Sigmoid colon (tissue), 7 donors: Measurements from ENCODE around the gene PLEKHG3. TPM values are rescaled to one million over a fixed set of nuclear protein-coding genes. Genes with fewer than 3 reads are reported as not detected.
A peak's percentile ranks its signal among the peaks of the same experiment; 100 is the strongest.

ENCODE experiments used
- DNase-seq: peaks from one replicate; pipeline ENCODE4 v3.0.0-alpha.2; 2019
- H3K27ac ChIP-seq, 4 donors: fragments of 200-600 bp; sonication (generic); one replicate each; pipeline ENCODE4 v1.5.1; 2016 to 2019; ENCODE audit warnings: mild to moderate bottlenecking in 1 of 4
- H3K27me3 ChIP-seq, 3 donors: fragments of 200-600 bp; sonication (generic); one replicate each; pipeline ENCODE4 v1.5.1; 2019; ENCODE audit warnings: mild to moderate bottlenecking in 1 of 3
- H3K36me3 ChIP-seq, 4 donors: fragments of 200-600 bp; sonication (generic); one replicate each; pipeline ENCODE4 v1.5.1; 2016 to 2019
- H3K4me1 ChIP-seq, 4 donors: fragments of 200-600 bp; sonication (generic); one replicate each; pipeline ENCODE4 v1.5.1; 2017 to 2019
- H3K4me3 ChIP-seq, 4 donors: fragments of 200-600 bp; sonication (generic); one replicate each; pipeline ENCODE4 v1.5.1; 2017 to 2019; ENCODE audit warnings: mild to moderate bottlenecking in 2 of 4, moderate library complexity in 1 of 4
- H3K9me3 ChIP-seq, 4 donors: fragments of 200-600 bp in 3 of 4; sonication (generic) in 3 of 4; one replicate each; pipeline versions ENCODE4 v1.5.1 to v1.6.1; 2013 to 2019
- CTCF ChIP-seq, 4 experiments: fragments of 450-650 bp in 3 of 4; fragments of 200-600 bp in 1 of 4; IDR thresholded peaks; one replicate each; pipeline ENCODE4 v1.5.1; 2016 to 2019; ENCODE audit warnings: antibody characterized with exemption in 4 of 4, mild to moderate bottlenecking in 3 of 4, moderate library complexity in 2 of 4
- EP300 ChIP-seq, 4 donors: sonication (generic); formaldehyde crosslinking; IDR thresholded peaks; one replicate each; pipeline ENCODE4 v1.6.1; 2017; ENCODE audit warnings: antibody characterized with exemption in 4 of 4
- POLR2A ChIP-seq, 2 donors: fragments of 450-650 bp; IDR thresholded peaks; one replicate each; pipeline ENCODE4 v1.6.1; 2016; ENCODE audit warnings: antibody characterized with exemption in 2 of 2, mild to moderate bottlenecking in 2 of 2, moderate library complexity in 2 of 2
- POLR2AphosphoS5 ChIP-seq, 4 donors: sonication (generic); formaldehyde crosslinking; IDR thresholded peaks; one replicate each; pipeline ENCODE4 v1.6.1; 2017; ENCODE audit warnings: antibody characterized with exemption in 4 of 4
- WGBS, 2 donors: extraction: QIAGEN DNeasy Blood & Tissue Kit; methylation state at CpG; one replicate each; pipeline ENCODE4 v1.1.7; 2013; 5-methylcytosine and 5-hydroxymethylcytosine counted together
- intact Hi-C: fragments of 100-400 bp; cut with DNase I; formaldehyde crosslinking; loops from one replicate; pipeline ENCODE4 v1.15.1; 2023
- polyA plus RNA-seq, 3 donors: library from polyadenylated mRNA; stranded (reverse); fragments of 200-250 nt; gene quantifications; one replicate each; pipeline ENCODE4 v1.2.3, GENCODE V29; 2013
- total RNA-seq, 4 donors: library from RNA; depleted of rRNA; stranded (reverse); fragments of >200 nt; gene quantifications; one replicate each; pipeline ENCODE4 v1.1.0, GENCODE V29; 2016
- donor health status: healthy with polysubstance abuse.
- donor health status: Bipolar disorder and iron deficiency.
- donor health status: healthy.

PLEKHG3 gene
- total and polyA plus RNA-seq, 7 donors = 16.9 to 67.9 (median 34.4) TPM

GRCh38 chr14:64674829-64675228 is 29.4 kb upstream of the PLEKHG3 start:
- intact Hi-C loops = loop anchor here (5.0 to 10.0 kb wide), 2 partner anchors 72 to 240 kb away; partner anchors contain the start of gene CHURC1
- H3K9me3 ChIP-seq = no peaks in the 10 kb centered on the region
- no peak overlapping the region for H3K27ac ChIP-seq
- 49 to 82% methylated on average over 10 of the region's 10 CpGs for WGBS, 2 donors
- TF ChIP-seq POLR2A (IDR thresholded peaks at IDR 0.05) = no peak
- TF ChIP-seq CTCF (IDR thresholded peaks at IDR 0.05) = no peak
- no peak for TF ChIP-seq POLR2AphosphoS5 (IDR thresholded peaks at IDR 0.05)
- no peak for TF ChIP-seq EP300 (IDR thresholded peaks at IDR 0.05)
- H3K36me3 ChIP-seq = no peaks in the 10 kb centered on the region
- no peak for DNase-seq
- peaks cover 0 to 24% (median 13%) of the 10 kb centered on the region in 4 donors for H3K4me1 ChIP-seq
- no peaks in the 10 kb centered on the region for H3K27me3 ChIP-seq
- no peak overlapping the region for H3K4me3 ChIP-seq

GRCh38 chr14:64675312-64675711 is 28.9 kb upstream of the PLEKHG3 start:
- Histone ChIP-seq H3K36me3 (no peaks in the 10 kb centered on the region), H3K9me3 (no peaks in the 10 kb centered on the region), H3K27me3 (no peaks in the 10 kb centered on the region), H3K27ac (no peak overlapping the region), H3K4me3 (no peak overlapping the region), H3K4me1 (peaks cover 0 to 29% (median 17%) of the 10 kb centered on the region in 4 donors)
- WGBS, 2 donors = 15 to 61% methylated on average over 3 of the region's 3 CpGs
- DNase-seq = no peak
- TF ChIP-seq POLR2A (IDR thresholded peaks at IDR 0.05) = no peak
- TF ChIP-seq EP300 (IDR thresholded peaks at IDR 0.05) = no peak
- no peak for TF ChIP-seq POLR2AphosphoS5 (IDR thresholded peaks at IDR 0.05)
- TF ChIP-seq CTCF (IDR thresholded peaks at IDR 0.05) = no peak
- intact Hi-C loops = loop anchor here (10.0 kb wide), 1 partner anchor 239 kb away; the partner anchor contains the start of gene CHURC1

- no peak overlapping the region for H3K27ac ChIP-seq
- H3K4me3 ChIP-seq = no peak overlapping the region
- DNase-seq = no peak
- 77 to 96% methylated on average over 3 of the region's 3 CpGs for WGBS, 2 donors
- H3K9me3 ChIP-seq = no peaks in the 10 kb centered on the region
- no peaks in the 10 kb centered on the region for H3K27me3 ChIP-seq
- intact Hi-C loops = loop anchor here (10.0 kb wide), 1 partner anchor 238 kb away; the partner anchor contains the start of gene CHURC1
- H3K36me3 ChIP-seq = no peaks in the 10 kb centered on the region
- peaks cover 0 to 40% (median 29%) of the 10 kb centered on the region in 4 donors for H3K4me1 ChIP-seq
- TF ChIP-seq POLR2AphosphoS5 (IDR thresholded peaks at IDR 0.05) = no peak
- TF ChIP-seq POLR2A (IDR thresholded peaks at IDR 0.05) = no peak
- TF ChIP-seq EP300 (IDR thresholded peaks at IDR 0.05) = no peak
- TF ChIP-seq CTCF (IDR thresholded peaks at IDR 0.05) = no peak
Measured at GRCh38 chr14:64676410-64677008, 27.7 kb upstream of the PLEKHG3 start.

- 54 to 77% methylated on average over 10 of the region's 10 CpGs for WGBS, 2 donors
- no peak overlapping the region for H3K4me3 ChIP-seq
- no peak for TF ChIP-seq EP300 (IDR thresholded peaks at IDR 0.05)
- peak in 1 of 4 donors; percentile 15 for TF ChIP-seq POLR2AphosphoS5 (IDR thresholded peaks at IDR 0.05)
- peak overlapping the region; percentile 83 to 90 (median 87) for H3K27ac ChIP-seq
- no peak for DNase-seq
- peaks cover 0 to 50% (median 47%) of the 10 kb centered on the region in 4 donors for H3K4me1 ChIP-seq
- no peaks in the 10 kb centered on the region for H3K9me3 ChIP-seq
- intact Hi-C loops = loop anchor here (2.0 kb wide), 1 partner anchor 37 kb away; no protein-coding TSS in a partner anchor
- H3K36me3 ChIP-seq = no peaks in the 10 kb centered on the region
- H3K27me3 ChIP-seq = no peaks in the 10 kb centered on the region
Measured at GRCh38 chr14:64680013-64680713, 24.1 kb upstream of the PLEKHG3 start.

- Histone ChIP-seq H3K27ac (peak overlapping the region; percentile 83 to 90 (median 87)), H3K4me3 (no peak overlapping the region), H3K36me3 (no peaks in the 10 kb centered on the region), H3K9me3 (no peaks in the 10 kb centered on the region), H3K27me3 (no peaks in the 10 kb centered on the region), H3K4me1 (peaks cover 0 to 50% (median 47%) of the 10 kb centered on the region in 4 donors)
- no peak for TF ChIP-seq POLR2A (IDR thresholded peaks at IDR 0.05)
- no peak for TF ChIP-seq POLR2AphosphoS5 (IDR thresholded peaks at IDR 0.05)
- no peak for TF ChIP-seq EP300 (IDR thresholded peaks at IDR 0.05)
- no peak for TF ChIP-seq CTCF (IDR thresholded peaks at IDR 0.05)
- intact Hi-C loops = loop anchor here (2.0 kb wide), 1 partner anchor 36 kb away; no protein-coding TSS in a partner anchor
- 69 to 89% methylated on average over 3 of the region's 3 CpGs for WGBS, 2 donors
- no peak for DNase-seq
Measured at GRCh38 chr14:64680714-64681065, 23.5 kb upstream of the PLEKHG3 start.
